Endothelial cell (in vitro differentiated cells): Measurements from ENCODE around the gene CYSTM1. TPM values are rescaled to one million over a fixed set of nuclear protein-coding genes. Genes with fewer than 3 reads are reported as not detected.
A peak's percentile ranks its signal among the peaks of the same experiment; 100 is the strongest.

Source experiments
- DNase-seq: peaks from one replicate; pipeline ENCODE4 v3.0.0; 2021; ENCODE audit warnings: low spot score
- H3K27ac Mint-ChIP-seq: one replicate; pipeline ENCODE4 v1.8.0; 2021; ENCODE audit warnings: mixed read lengths, inconsistent platforms; ENCODE audit not compliant: unreplicated experiment
- H3K27me3 Mint-ChIP-seq: one replicate; pipeline ENCODE4 v1.8.0; 2021; ENCODE audit warnings: mild to moderate bottlenecking, moderate library complexity, mixed read lengths, inconsistent platforms; ENCODE audit not compliant: unreplicated experiment
- H3K36me3 Mint-ChIP-seq: one replicate; pipeline ENCODE4 v1.8.0; 2021; ENCODE audit warnings: mild to moderate bottlenecking, low read depth, mixed read lengths, inconsistent platforms; ENCODE audit not compliant: unreplicated experiment
- H3K4me1 Mint-ChIP-seq: one replicate; pipeline ENCODE4 v1.8.0; 2021; ENCODE audit warnings: mild to moderate bottlenecking, mixed read lengths, inconsistent platforms; ENCODE audit not compliant: unreplicated experiment
- H3K4me3 Mint-ChIP-seq: one replicate; pipeline ENCODE4 v1.8.0; 2021; ENCODE audit warnings: mild to moderate bottlenecking, mixed read lengths, inconsistent platforms; ENCODE audit not compliant: unreplicated experiment
- H3K9me3 Mint-ChIP-seq: one replicate; pipeline ENCODE4 v1.8.0; 2021; ENCODE audit warnings: mixed read lengths, inconsistent platforms; ENCODE audit not compliant: unreplicated experiment
- total RNA-seq: library from RNA; stranded (reverse); fragmentation: NEBNext Ultra II Directional; extraction: Animal tissue kit (Norgen Biotek cat#: 25700); gene quantifications from one replicate; pipeline ENCODE4 v1.2.1, GENCODE V29; 2021; ENCODE audit not compliant: unreplicated experiment
- TF ChIP-seq, protein P1 (sequence below): fragments of 200-600 bp; sonication (generic); IDR thresholded peaks from one replicate; pipeline ENCODE4 v1.5.0; 2021; ENCODE audit warnings: antibody characterized with exemption; ENCODE audit not compliant: unreplicated experiment

The CYSTM1 gene
- total RNA-seq, 1 donor from 2014 or later: 21.7 TPM

DNA sequence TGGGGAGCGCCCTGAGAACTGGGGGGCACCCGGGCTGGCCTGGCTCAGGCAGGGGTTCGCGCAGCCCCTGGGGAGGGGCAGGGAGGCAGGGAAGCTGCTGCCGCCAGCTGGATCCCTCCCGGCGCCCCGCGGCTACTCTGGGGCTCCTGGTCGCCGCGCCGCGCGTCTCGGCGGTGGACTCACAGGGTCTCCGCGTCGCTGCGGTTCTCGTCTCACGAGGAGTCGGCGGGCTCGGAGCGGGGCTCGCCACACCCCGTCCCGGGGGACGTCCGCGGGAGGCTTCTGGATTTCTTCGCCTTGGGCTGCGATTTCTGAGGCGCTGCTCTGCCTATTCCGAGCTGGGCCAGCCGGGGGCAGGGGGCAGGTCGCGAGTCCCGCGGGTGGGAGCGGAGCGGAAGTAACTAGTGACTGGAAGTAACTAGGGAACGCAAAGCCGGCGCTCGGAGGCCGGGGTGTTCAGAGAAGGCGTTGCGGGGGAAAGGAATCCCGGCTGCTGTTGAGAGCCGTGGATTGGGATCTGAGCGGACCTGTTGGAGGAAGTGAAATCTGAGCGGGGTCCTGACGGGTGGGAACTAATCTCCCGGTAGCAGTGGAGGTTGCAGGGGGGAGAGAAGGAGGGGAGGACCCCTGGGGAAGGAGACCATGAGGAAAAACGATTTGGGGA is 511 bp downstream of the CYSTM1 start:
- H3K27me3 Mint-ChIP-seq: peaks cover 12% of the 10 kb centered on the region
- peaks cover 4% of the 10 kb centered on the region for H3K36me3 Mint-ChIP-seq
- peaks cover 11% of the 10 kb centered on the region for H3K4me1 Mint-ChIP-seq
- peak overlapping the region; percentile 99 for H3K27ac Mint-ChIP-seq
- DNase-seq: peak; percentile 70
- H3K9me3 Mint-ChIP-seq: no peaks in the 10 kb centered on the region
- TF ChIP-seq, protein P1, sequence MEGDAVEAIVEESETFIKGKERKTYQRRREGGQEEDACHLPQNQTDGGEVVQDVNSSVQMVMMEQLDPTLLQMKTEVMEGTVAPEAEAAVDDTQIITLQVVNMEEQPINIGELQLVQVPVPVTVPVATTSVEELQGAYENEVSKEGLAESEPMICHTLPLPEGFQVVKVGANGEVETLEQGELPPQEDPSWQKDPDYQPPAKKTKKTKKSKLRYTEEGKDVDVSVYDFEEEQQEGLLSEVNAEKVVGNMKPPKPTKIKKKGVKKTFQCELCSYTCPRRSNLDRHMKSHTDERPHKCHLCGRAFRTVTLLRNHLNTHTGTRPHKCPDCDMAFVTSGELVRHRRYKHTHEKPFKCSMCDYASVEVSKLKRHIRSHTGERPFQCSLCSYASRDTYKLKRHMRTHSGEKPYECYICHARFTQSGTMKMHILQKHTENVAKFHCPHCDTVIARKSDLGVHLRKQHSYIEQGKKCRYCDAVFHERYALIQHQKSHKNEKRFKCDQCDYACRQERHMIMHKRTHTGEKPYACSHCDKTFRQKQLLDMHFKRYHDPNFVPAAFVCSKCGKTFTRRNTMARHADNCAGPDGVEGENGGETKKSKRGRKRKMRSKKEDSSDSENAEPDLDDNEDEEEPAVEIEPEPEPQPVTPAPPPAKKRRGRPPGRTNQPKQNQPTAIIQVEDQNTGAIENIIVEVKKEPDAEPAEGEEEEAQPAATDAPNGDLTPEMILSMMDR: no peak
- peak overlapping the region; percentile 98 for H3K4me3 Mint-ChIP-seq

GRCh38 chr5:140176031-140176387 is 1.0 kb downstream of the CYSTM1 start:
- TF ChIP-seq, protein P1: no peak
- H3K4me1 Mint-ChIP-seq: peaks cover 16% of the 10 kb centered on the region
- peak overlapping the region; percentile 98 for H3K4me3 Mint-ChIP-seq
- peaks cover 4% of the 10 kb centered on the region for H3K36me3 Mint-ChIP-seq
- H3K27me3 Mint-ChIP-seq: peaks cover 12% of the 10 kb centered on the region
- H3K9me3 Mint-ChIP-seq: no peaks in the 10 kb centered on the region
- no peak for DNase-seq
- peak overlapping the region; percentile 99 for H3K27ac Mint-ChIP-seq

- Mint-ChIP-seq H3K9me3 (no peaks in the 10 kb centered on the region), H3K36me3 (peaks cover 4% of the 10 kb centered on the region), H3K4me1 (peaks cover 25% of the 10 kb centered on the region), H3K27ac (no peak overlapping the region), H3K27me3 (peaks cover 11% of the 10 kb centered on the region), H3K4me3 (no peak overlapping the region)
- DNase-seq: no peak
- TF ChIP-seq, protein P1: no peak
These were observed 3.1 kb downstream of the CYSTM1 start for GRCh38 chr5:140178086-140178410.

DNA sequence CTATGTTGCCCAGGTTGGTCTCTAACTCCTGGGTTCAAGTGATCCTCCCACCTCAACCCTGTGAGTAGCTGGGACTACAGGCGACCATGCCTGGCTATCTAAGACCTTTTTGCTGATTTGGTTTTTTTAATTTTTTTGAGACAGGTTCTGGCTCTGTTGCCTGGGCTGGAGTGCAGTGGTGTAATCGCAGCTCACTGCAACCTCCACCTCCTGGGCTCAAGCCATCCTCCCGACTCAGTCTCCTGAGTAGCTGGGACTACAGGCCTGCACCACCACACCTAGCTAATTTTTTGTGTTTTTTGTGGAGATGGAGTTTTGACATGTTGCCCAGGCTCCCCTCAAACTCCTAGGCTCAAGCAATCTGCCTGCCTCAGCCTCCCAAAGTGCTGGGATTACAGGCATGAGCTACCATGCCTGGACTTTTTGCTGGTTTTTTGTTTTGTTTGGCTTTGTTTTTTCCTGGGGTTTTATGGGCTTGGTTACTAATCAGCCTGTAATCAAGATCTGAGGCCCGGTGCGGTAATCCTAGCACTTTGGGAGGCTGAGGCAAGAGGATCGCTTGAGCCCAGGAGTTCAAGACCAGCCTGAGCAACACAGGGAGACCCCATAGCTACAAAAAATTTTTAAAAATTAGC is 3.6 kb downstream of the CYSTM1 start:
- TF ChIP-seq, protein P1: no peak
- Mint-ChIP-seq H3K36me3 (peaks cover 4% of the 10 kb centered on the region), H3K27me3 (peaks cover 11% of the 10 kb centered on the region), H3K9me3 (no peaks in the 10 kb centered on the region), H3K4me1 (peaks cover 25% of the 10 kb centered on the region), H3K4me3 (no peak overlapping the region), H3K27ac (no peak overlapping the region)
- DNase-seq: no peak

- Mint-ChIP-seq H3K36me3 (peaks cover under 1% of the 10 kb centered on the region), H3K4me3 (no peak overlapping the region), H3K27me3 (peaks cover 1% of the 10 kb centered on the region), H3K27ac (peak overlapping the region; percentile 50), H3K9me3 (no peaks in the 10 kb centered on the region), H3K4me1 (peaks cover 18% of the 10 kb centered on the region)
- TF ChIP-seq, protein P1: no peak
- no peak for DNase-seq
These were observed 6.1 kb downstream of the CYSTM1 start for GRCh38 chr5:140181002-140181483.
